Vagina (tissue), 2 donors: ENCODE data around the gene MALL. TPM values are rescaled to one million over a fixed set of nuclear protein-coding genes. Genes with fewer than 3 reads are reported as not detected.
A peak's percentile ranks its signal among the peaks of the same experiment; 100 is the strongest.
"Not testable (repeated sequence)": the region's sequence is repeated elsewhere in the genome, so short reads cannot be mapped to it uniquely, and the experiment has no call there.

Experiments
- DNase-seq, 2 donors: peaks; one replicate each; pipeline ENCODE4 v3.0.0-alpha.2; 2017; ENCODE audit errors: extremely low spot score in 2 of 2
- H3K27ac ChIP-seq: fragments of 200-600 bp; sonication (generic); one replicate; pipeline ENCODE4 v1.5.1; 2019
- H3K27me3 ChIP-seq: fragments of 200-600 bp; sonication (generic); one replicate; pipeline ENCODE4 v1.5.1; 2019
- H3K36me3 ChIP-seq, 2 donors: fragments of 200-600 bp; sonication (generic); one replicate each; pipeline ENCODE4 v1.5.1; 2017 to 2019
- H3K4me1 ChIP-seq: fragments of 200-600 bp; sonication (generic); one replicate; pipeline ENCODE4 v1.5.1; 2019
- H3K4me3 ChIP-seq, 2 donors: fragments of 200-600 bp; sonication (generic); 1 replicate in 1 of 2; 2 replicates in 1 of 2; pipeline ENCODE4 v1.5.1; 2016 to 2019
- H3K9me3 ChIP-seq: fragments of 200-600 bp; sonication (generic); one replicate; pipeline ENCODE4 v1.5.1; 2019
- intact Hi-C: fragments of 100-400 bp; cut with DNase I; formaldehyde crosslinking; loops from one replicate; pipeline ENCODE4 v1.15.1; 2023
- total RNA-seq: library from RNA; depleted of rRNA; stranded (reverse); fragments of >200 nt; gene quantifications from one replicate; pipeline ENCODE4 v1.2.3, GENCODE V29; 2016

The MALL gene
- total RNA-seq, 1 donor from 2014 or later, result 56.7 TPM

- DNase-seq, intact Hi-C loops, H3K4me1 ChIP-seq, H3K27me3 ChIP-seq, H3K36me3 ChIP-seq, H3K4me3 ChIP-seq, H3K27ac ChIP-seq, H3K9me3 ChIP-seq: not testable (repeated sequence)
Observed at GRCh38 chr2:110062332-110062731, 53.3 kb downstream of the MALL start.

GRCh38 chr2:110060550-110060949, 55.1 kb downstream of the MALL start:
- H3K4me3 ChIP-seq, intact Hi-C loops, H3K9me3 ChIP-seq, H3K27me3 ChIP-seq, DNase-seq, H3K36me3 ChIP-seq, H3K4me1 ChIP-seq, H3K27ac ChIP-seq: not testable (repeated sequence)

- H3K27ac ChIP-seq, H3K36me3 ChIP-seq, H3K4me3 ChIP-seq, H3K27me3 ChIP-seq, H3K9me3 ChIP-seq, intact Hi-C loops, H3K4me1 ChIP-seq, DNase-seq: not testable (repeated sequence)
Observed at GRCh38 chr2:110059694-110060358, 55.8 kb downstream of the MALL start.

GRCh38 chr2:110059009-110059693, 56.5 kb downstream of the MALL start:
- H3K4me3 ChIP-seq, result not testable (repeated sequence)

GRCh38 chr2:110058034-110058433, 57.6 kb downstream of the MALL start:
- H3K4me3 ChIP-seq, H3K27me3 ChIP-seq, H3K4me1 ChIP-seq, intact Hi-C loops, DNase-seq, H3K27ac ChIP-seq, H3K9me3 ChIP-seq, H3K36me3 ChIP-seq: not testable (repeated sequence)

More at GRCh38 chr2:110059009-110059693, 56.5 kb downstream of the MALL start:
- H3K27ac ChIP-seq, DNase-seq, intact Hi-C loops, H3K36me3 ChIP-seq, H3K4me1 ChIP-seq, H3K27me3 ChIP-seq, H3K9me3 ChIP-seq: not testable (repeated sequence)

- H3K27me3 ChIP-seq, intact Hi-C loops, H3K9me3 ChIP-seq, H3K27ac ChIP-seq, DNase-seq, H3K36me3 ChIP-seq, H3K4me1 ChIP-seq, H3K4me3 ChIP-seq: not testable (repeated sequence)
Observed at GRCh38 chr2:110055819-110056408, 59.7 kb downstream of the MALL start.

- H3K4me3 ChIP-seq, H3K9me3 ChIP-seq, intact Hi-C loops, H3K27me3 ChIP-seq, H3K27ac ChIP-seq, H3K4me1 ChIP-seq, H3K36me3 ChIP-seq: not testable (repeated sequence)
- DNase-seq, result peak; percentile 72 to 92
Observed at GRCh38 chr2:110054521-110055407, 60.9 kb downstream of the MALL start.

- DNase-seq, H3K27ac ChIP-seq, H3K4me1 ChIP-seq, H3K4me3 ChIP-seq, H3K27me3 ChIP-seq, H3K36me3 ChIP-seq, intact Hi-C loops, H3K9me3 ChIP-seq: not testable (repeated sequence)
Observed at GRCh38 chr2:110053688-110054087, 61.9 kb downstream of the MALL start.

GRCh38 chr2:110052166-110052565, 63.5 kb downstream of the MALL start:
- DNase-seq, H3K27ac ChIP-seq, H3K9me3 ChIP-seq, intact Hi-C loops, H3K4me1 ChIP-seq, H3K4me3 ChIP-seq, H3K36me3 ChIP-seq, H3K27me3 ChIP-seq: not testable (repeated sequence)

- H3K4me1 ChIP-seq, DNase-seq, H3K36me3 ChIP-seq, intact Hi-C loops, H3K4me3 ChIP-seq, H3K27me3 ChIP-seq, H3K9me3 ChIP-seq, H3K27ac ChIP-seq: not testable (repeated sequence)
Observed at GRCh38 chr2:110050222-110050621, 65.4 kb downstream of the MALL start.

- H3K27ac ChIP-seq, H3K27me3 ChIP-seq, H3K4me1 ChIP-seq, H3K9me3 ChIP-seq, H3K36me3 ChIP-seq, H3K4me3 ChIP-seq, DNase-seq, intact Hi-C loops: not testable (repeated sequence)
Observed at GRCh38 chr2:110049769-110050168, 65.9 kb downstream of the MALL start.

GRCh38 chr2:110048255-110049197, 67.1 kb downstream of the MALL start:
- intact Hi-C loops, H3K9me3 ChIP-seq, H3K27ac ChIP-seq, H3K36me3 ChIP-seq, H3K27me3 ChIP-seq, H3K4me3 ChIP-seq, H3K4me1 ChIP-seq: not testable (repeated sequence)
- peak; percentile 54 to 77 for DNase-seq
